Calu3 (cell line): ENCODE results near the gene ICOSLG. TPM values are rescaled to one million over a fixed set of nuclear protein-coding genes. Genes with fewer than 3 reads are reported as not detected.

Experiments
- BruUV-seq: library from RNA; stranded (reverse); fragments of 400-500 nt; replicated peaks from 2 replicates; lab custom pipeline; 2021; lab: Mats Ljungman, UMichigan
- CTCF ChIA-PET: fragments of 300-600 bp; sonication (Branson Sonifier 250); formaldehyde crosslinking; loops from one replicate; lab custom pipeline; 2022; ENCODE audit warnings: antibody characterized with exemption; lab: Charles Lee
- DNase-seq: peaks from one replicate; pipeline ENCODE4 v3.0.0; 2022
- H3K27ac Mint-ChIP-seq: one replicate; pipeline ENCODE4 v1.8.0; 2022; ENCODE audit warnings: mixed read lengths; ENCODE audit not compliant: unreplicated experiment
- H3K27me3 Mint-ChIP-seq: one replicate; pipeline ENCODE4 v1.8.0; 2022; ENCODE audit warnings: mixed read lengths; ENCODE audit not compliant: unreplicated experiment
- H3K36me3 Mint-ChIP-seq: one replicate; pipeline ENCODE4 v1.8.0; 2022; ENCODE audit warnings: mild to moderate bottlenecking, moderate library complexity, mixed read lengths; ENCODE audit not compliant: insufficient read depth, unreplicated experiment
- H3K4me1 Mint-ChIP-seq: one replicate; pipeline ENCODE4 v1.8.0; 2022; ENCODE audit warnings: mild to moderate bottlenecking, low read depth, mixed read lengths; ENCODE audit not compliant: unreplicated experiment
- H3K4me3 Mint-ChIP-seq: one replicate; pipeline ENCODE4 v1.8.0; 2022; ENCODE audit warnings: mild to moderate bottlenecking, low read depth, moderate library complexity, mixed read lengths; ENCODE audit not compliant: unreplicated experiment
- H3K9me3 Mint-ChIP-seq: one replicate; pipeline ENCODE4 v1.8.0; 2022; ENCODE audit warnings: low read depth, mixed read lengths; ENCODE audit not compliant: unreplicated experiment
- CTCF ChIP-seq: fragments of 200-600 bp; IDR thresholded peaks from one replicate; pipeline ENCODE4 v1.8.0; 2022; ENCODE audit warnings: antibody characterized with exemption; ENCODE audit not compliant: unreplicated experiment
- intact Hi-C: fragments of 100-400 bp; cut with micrococcal nuclease; formaldehyde crosslinking; loops from one replicate; pipeline ENCODE4 v1.10.0; 2022; ENCODE audit not compliant: unreplicated experiment
- total RNA-seq: library from RNA; stranded (reverse); gene quantifications from 2 replicates; pipeline ENCODE4 v1.2.3, GENCODE V29; 2022

The ICOSLG gene
- total RNA-seq, 1 experiment from 2014 or later, result 3.4 TPM

DNA sequence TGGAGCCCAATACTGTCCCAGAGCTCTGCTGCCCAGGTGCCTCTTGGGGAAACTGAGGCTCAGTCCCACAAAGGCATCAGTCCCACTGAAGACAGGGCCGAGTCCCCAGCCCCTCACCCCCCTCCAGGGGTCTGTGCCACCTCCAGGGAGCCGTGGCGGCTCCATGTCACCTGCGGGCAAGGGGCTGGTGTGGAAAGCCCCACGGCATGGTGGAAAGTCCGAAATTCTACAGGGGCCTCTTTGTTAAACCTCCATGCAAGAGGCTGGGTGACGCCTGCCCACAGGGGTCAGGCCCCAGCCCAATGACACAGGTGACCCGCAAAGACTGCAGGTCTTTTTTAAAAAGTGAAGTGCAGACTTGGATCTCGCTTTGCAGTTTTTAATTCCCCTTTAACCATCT, 41.6 kb upstream of the ICOSLG start:
- no TSS peak for BruUV-seq
- H3K9me3 Mint-ChIP-seq, result no peaks in the 10 kb centered on the region
- no peaks in the 10 kb centered on the region for H3K36me3 Mint-ChIP-seq
- no peaks in the 10 kb centered on the region for H3K4me1 Mint-ChIP-seq
- H3K27ac Mint-ChIP-seq, result no peak overlapping the region
- CTCF ChIA-PET, result no interaction called here
- TF ChIP-seq CTCF, result no peak
- peaks cover 28% of the 10 kb centered on the region for H3K27me3 Mint-ChIP-seq
- no peak for DNase-seq
- H3K4me3 Mint-ChIP-seq, result no peak overlapping the region
- intact Hi-C loops, result no loop called here

GRCh38 chr21:44281801-44282200, 41.1 kb upstream of the ICOSLG start:
- Mint-ChIP-seq H3K27me3 (peaks cover 25% of the 10 kb centered on the region), H3K4me3 (no peak overlapping the region), H3K36me3 (no peaks in the 10 kb centered on the region), H3K4me1 (no peaks in the 10 kb centered on the region), H3K27ac (no peak overlapping the region), H3K9me3 (no peaks in the 10 kb centered on the region)
- no peak for DNase-seq
- intact Hi-C loops, result no loop called here
- BruUV-seq, result no TSS peak
- CTCF ChIA-PET, result no interaction called here
- TF ChIP-seq CTCF, result no peak

GRCh38 chr21:44279354-44280260, 38.9 kb upstream of the ICOSLG start:
- Mint-ChIP-seq H3K27me3 (peaks cover 37% of the 10 kb centered on the region), H3K4me1 (no peaks in the 10 kb centered on the region), H3K9me3 (no peaks in the 10 kb centered on the region), H3K36me3 (no peaks in the 10 kb centered on the region), H3K27ac (no peak overlapping the region), H3K4me3 (no peak overlapping the region)
- DNase-seq, result no peak
- TF ChIP-seq CTCF, result no peak
- no TSS peak for BruUV-seq
- CTCF ChIA-PET, result no interaction called here
- intact Hi-C loops, result no loop called here

DNA sequence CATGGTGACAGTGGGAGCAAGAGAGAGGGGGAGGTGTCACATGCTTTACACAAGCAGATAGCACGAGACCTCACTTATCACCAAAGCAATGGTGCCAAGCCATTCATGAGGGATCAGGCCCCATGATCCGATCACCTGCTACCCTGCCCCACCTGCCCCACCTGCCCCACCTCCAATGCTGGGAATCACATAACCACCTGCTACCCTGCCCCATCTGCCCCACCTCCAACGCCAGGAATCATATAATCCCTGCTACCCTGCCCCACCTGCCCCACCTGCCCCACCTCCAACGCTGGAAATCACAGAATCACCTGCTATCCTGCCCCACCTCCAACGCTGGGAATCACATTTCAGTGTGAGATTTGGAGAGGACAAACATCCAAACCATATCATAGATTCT, 34.3 kb upstream of the ICOSLG start:
- peaks cover 40% of the 10 kb centered on the region for H3K27me3 Mint-ChIP-seq
- no peaks in the 10 kb centered on the region for H3K9me3 Mint-ChIP-seq
- no peak for DNase-seq
- CTCF ChIA-PET, result no interaction called here
- no peaks in the 10 kb centered on the region for H3K36me3 Mint-ChIP-seq
- H3K27ac Mint-ChIP-seq, result no peak overlapping the region
- no peak for TF ChIP-seq CTCF
- no peaks in the 10 kb centered on the region for H3K4me1 Mint-ChIP-seq
- BruUV-seq, result no TSS peak
- H3K4me3 Mint-ChIP-seq, result no peak overlapping the region
- intact Hi-C loops, result no loop called here
